GM13976 (cell line): Measurements from ENCODE around the gene TCFL5.

Experiments
- DNase-seq: peaks from one replicate; pipeline ENCODE4 v3.0.0; 2012; ENCODE audit warnings: low spot score
- CTCF ChIP-seq: IDR thresholded peaks from 2 replicates; pipeline ENCODE4 v1.5.1; 2012; ENCODE audit warnings: borderline replicate concordance, mild to moderate bottlenecking; ENCODE audit not compliant: insufficient read depth; ENCODE audit errors: extremely low read depth, missing control alignments, control extremely low read depth
- in situ Hi-C: fragments of 300-500 bp; cut with MboI; formaldehyde crosslinking; loops from one replicate; pipeline ENCODE4 v1.12.0; 2022; ENCODE audit warnings: low sequenced_read_pairs, mixed read lengths, inconsistent platforms; ENCODE audit not compliant: unreplicated experiment

The TCFL5 gene

GRCh38 chr20:62900052-62900691 lies 38.5 kb upstream of the TCFL5 start:
- in situ Hi-C loops = no loop called here
- TF ChIP-seq CTCF = peak; percentile 95
- DNase-seq = peak; percentile 92

- DNase-seq = no peak
- in situ Hi-C loops = no loop called here
- TF ChIP-seq CTCF = no peak
Observed at GRCh38 chr20:62899633-62900051, 38.0 kb upstream of the TCFL5 start.

- no peak for TF ChIP-seq CTCF
- DNase-seq = peak; percentile 79
- in situ Hi-C loops = no loop called here
Observed at GRCh38 chr20:62898970-62899632, 37.5 kb upstream of the TCFL5 start.

- DNase-seq = no peak
- in situ Hi-C loops = no loop called here
Observed at GRCh38 chr20:62898093-62898964, 36.7 kb upstream of the TCFL5 start.

GRCh38 chr20:62897666-62898065 lies 36.0 kb upstream of the TCFL5 start:
- DNase-seq = no peak
- TF ChIP-seq CTCF = no peak
- in situ Hi-C loops = no loop called here

More at GRCh38 chr20:62898093-62898964, 36.7 kb upstream of the TCFL5 start:
- TF ChIP-seq CTCF = no peak

- DNase-seq = no peak
- in situ Hi-C loops = no loop called here
- no peak for TF ChIP-seq CTCF
Observed at GRCh38 chr20:62896526-62896925, 34.9 kb upstream of the TCFL5 start.
